PFSK-1 (cell line): ENCODE data around the gene ANGPTL8.

Experiments used
- POLR2AphosphoS5 ChIP-seq: IDR thresholded peaks from 2 replicates; pipeline ENCODE4 v1.6.1; 2012; ENCODE audit warnings: low read depth, mild to moderate bottlenecking, control low read depth, low read length, moderate library complexity
- REST ChIP-seq, 2 experiments: IDR thresholded peaks; 2 replicates each; pipeline versions ENCODE4 v1.6.1 to v1.8.0; 2011 to 2012; ENCODE audit warnings: low read depth in 2 of 2, low read length in 2 of 2, control low read depth in 1 of 2, inconsistent platforms in 1 of 2, mild to moderate bottlenecking in 1 of 2, moderate library complexity in 1 of 2; ENCODE audit not compliant: insufficient read depth in 1 of 2
- SIN3A ChIP-seq: IDR thresholded peaks from 2 replicates; pipeline ENCODE4 v1.6.1; 2012; ENCODE audit warnings: mild to moderate bottlenecking, low read length, moderate library complexity, borderline replicate concordance; ENCODE audit not compliant: insufficient read depth
- TAF1 ChIP-seq: IDR thresholded peaks from 2 replicates; pipeline ENCODE4 v1.6.1; 2012; ENCODE audit warnings: low read length, control low read depth, borderline replicate concordance; ENCODE audit not compliant: insufficient read depth

- TF ChIP-seq POLR2AphosphoS5 (no peak), SIN3A (no peak), REST (IDR thresholded peaks at IDR 0.05; ENCODE audit: insufficient read depth in 1 of 2, low read depth in 2 of 2, low read length in 2 of 2) (no peak), TAF1 (no peak)
Observed at GRCh38 chr19:11203194-11204075, 36.0 kb upstream of the ANGPTL8 start.
